Peyer's patch (tissue), 4 donors: ENCODE data around the gene GNGT1. TPM values are rescaled to one million over a fixed set of nuclear protein-coding genes. Genes with fewer than 3 reads are reported as not detected.

Experiments used
- DNase-seq, 3 donors: peaks; one replicate each; pipeline ENCODE4 v3.0.0-alpha.2; 2017 to 2019
- H3K27ac ChIP-seq, 4 donors: fragments of 200-600 bp; sonication (generic); one replicate each; pipeline ENCODE4 v1.5.1; 2016 to 2019
- H3K27me3 ChIP-seq, 2 donors: fragments of 200-600 bp; sonication (generic); one replicate each; pipeline ENCODE4 v1.5.1; 2019
- H3K36me3 ChIP-seq, 3 donors: fragments of 200-600 bp; sonication (generic); one replicate each; pipeline ENCODE4 v1.5.1; 2016 to 2019
- H3K4me1 ChIP-seq, 4 donors: fragments of 200-600 bp; sonication (generic); one replicate each; pipeline ENCODE4 v1.5.1; 2016 to 2019
- H3K4me3 ChIP-seq, 4 donors: fragments of 200-600 bp; sonication (generic); 1 replicate in 3 of 4; 2 replicates in 1 of 4; pipeline ENCODE4 v1.5.1; 2016 to 2019; ENCODE audit warnings: mild to moderate bottlenecking in 1 of 4
- H3K9me3 ChIP-seq, 4 donors: fragments of 200-600 bp; sonication (generic); one replicate each; pipeline ENCODE4 v1.5.1; 2016 to 2019; ENCODE audit warnings: mild to moderate bottlenecking in 1 of 4
- POLR2A ChIP-seq, 2 donors: fragments of 450-650 bp; IDR thresholded peaks; one replicate each; pipeline ENCODE4 v1.5.1; 2017; ENCODE audit warnings: antibody characterized with exemption in 2 of 2, mild to moderate bottlenecking in 2 of 2, moderate library complexity in 2 of 2
- total RNA-seq, 4 donors: library from RNA; depleted of rRNA; stranded (reverse); fragments of >200 nt; gene quantifications; one replicate each; pipeline ENCODE4 v1.1.0, GENCODE V29; 2016
- TF ChIP-seq, protein P1 (sequence below), 6 experiments: fragments of 450-650 bp in 4 of 6; fragments of 200-600 bp in 2 of 6; sonication (generic) in 1 of 6; IDR thresholded peaks; one replicate each; pipeline ENCODE4 v1.5.1; 2017 to 2019; ENCODE audit warnings: antibody characterized with exemption in 6 of 6, mild to moderate bottlenecking in 3 of 6, moderate library complexity in 1 of 6

The GNGT1 gene
- total RNA-seq, 4 donors from 2014 or later = not detected

DNA sequence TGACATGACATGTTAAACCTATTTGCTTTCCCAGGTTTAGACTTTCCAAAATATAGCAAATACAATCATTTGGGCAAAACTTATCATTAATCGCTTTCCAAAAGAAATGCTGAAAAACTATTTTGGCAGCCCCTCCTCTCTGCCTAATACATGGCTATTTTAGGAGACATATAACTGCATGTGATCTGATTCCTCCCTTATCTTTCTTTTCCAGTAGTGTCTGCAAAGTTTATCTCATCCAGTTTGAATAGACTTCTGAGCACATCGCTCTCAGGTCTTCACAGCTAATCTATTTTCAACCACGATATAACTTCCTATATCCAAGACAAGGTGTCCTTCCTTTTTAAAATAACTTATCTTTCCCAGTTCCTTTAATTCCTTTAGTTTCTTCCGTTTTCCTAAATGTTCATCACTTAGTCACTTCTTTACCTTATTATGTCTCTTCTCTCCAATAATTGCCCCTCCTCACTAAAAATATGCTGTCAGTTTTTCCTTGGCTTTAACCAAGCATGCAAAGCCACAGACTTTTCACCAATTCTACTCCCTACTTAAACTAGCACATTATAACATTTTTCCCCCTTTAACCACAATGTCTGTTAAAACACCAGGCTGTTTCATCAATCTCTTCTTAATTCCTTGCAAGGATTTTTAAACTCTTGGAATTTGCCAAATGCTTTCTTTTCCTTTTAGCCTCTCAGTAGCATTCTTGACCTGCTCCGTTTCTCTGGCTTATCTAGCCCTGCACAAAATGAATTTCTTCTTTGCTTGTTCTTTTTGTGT is 39.6 kb downstream of the GNGT1 start:
- no peaks in the 10 kb centered on the region for H3K36me3 ChIP-seq
- H3K4me3 ChIP-seq = no peak overlapping the region
- DNase-seq = no peak
- H3K4me1 ChIP-seq = no peaks in the 10 kb centered on the region
- H3K27ac ChIP-seq = no peak overlapping the region
- H3K9me3 ChIP-seq = no peaks in the 10 kb centered on the region
- H3K27me3 ChIP-seq = no peaks in the 10 kb centered on the region
- no peak for TF ChIP-seq POLR2A (IDR thresholded peaks at IDR 0.05)
- TF ChIP-seq, protein P1, sequence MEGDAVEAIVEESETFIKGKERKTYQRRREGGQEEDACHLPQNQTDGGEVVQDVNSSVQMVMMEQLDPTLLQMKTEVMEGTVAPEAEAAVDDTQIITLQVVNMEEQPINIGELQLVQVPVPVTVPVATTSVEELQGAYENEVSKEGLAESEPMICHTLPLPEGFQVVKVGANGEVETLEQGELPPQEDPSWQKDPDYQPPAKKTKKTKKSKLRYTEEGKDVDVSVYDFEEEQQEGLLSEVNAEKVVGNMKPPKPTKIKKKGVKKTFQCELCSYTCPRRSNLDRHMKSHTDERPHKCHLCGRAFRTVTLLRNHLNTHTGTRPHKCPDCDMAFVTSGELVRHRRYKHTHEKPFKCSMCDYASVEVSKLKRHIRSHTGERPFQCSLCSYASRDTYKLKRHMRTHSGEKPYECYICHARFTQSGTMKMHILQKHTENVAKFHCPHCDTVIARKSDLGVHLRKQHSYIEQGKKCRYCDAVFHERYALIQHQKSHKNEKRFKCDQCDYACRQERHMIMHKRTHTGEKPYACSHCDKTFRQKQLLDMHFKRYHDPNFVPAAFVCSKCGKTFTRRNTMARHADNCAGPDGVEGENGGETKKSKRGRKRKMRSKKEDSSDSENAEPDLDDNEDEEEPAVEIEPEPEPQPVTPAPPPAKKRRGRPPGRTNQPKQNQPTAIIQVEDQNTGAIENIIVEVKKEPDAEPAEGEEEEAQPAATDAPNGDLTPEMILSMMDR (IDR thresholded peaks at IDR 0.05) = no peak

GRCh38 chr7:93948106-93948505 is 41.7 kb downstream of the GNGT1 start:
- H3K4me1 ChIP-seq = no peaks in the 10 kb centered on the region
- DNase-seq = no peak
- no peak overlapping the region for H3K27ac ChIP-seq
- TF ChIP-seq, protein P1 (IDR thresholded peaks at IDR 0.05) = no peak
- no peak for TF ChIP-seq POLR2A (IDR thresholded peaks at IDR 0.05)
- no peaks in the 10 kb centered on the region for H3K9me3 ChIP-seq
- no peaks in the 10 kb centered on the region for H3K27me3 ChIP-seq
- H3K36me3 ChIP-seq = no peaks in the 10 kb centered on the region
- H3K4me3 ChIP-seq = no peak overlapping the region

GRCh38 chr7:93948873-93949272 is 42.5 kb downstream of the GNGT1 start:
- TF ChIP-seq POLR2A (IDR thresholded peaks at IDR 0.05) = no peak
- TF ChIP-seq, protein P1 (IDR thresholded peaks at IDR 0.05) = no peak
- no peaks in the 10 kb centered on the region for H3K9me3 ChIP-seq
- H3K27ac ChIP-seq = no peak overlapping the region
- H3K36me3 ChIP-seq = no peaks in the 10 kb centered on the region
- no peak overlapping the region for H3K4me3 ChIP-seq
- no peak for DNase-seq
- no peaks in the 10 kb centered on the region for H3K27me3 ChIP-seq
- H3K4me1 ChIP-seq = no peaks in the 10 kb centered on the region

- no peak for DNase-seq
- no peaks in the 10 kb centered on the region for H3K27me3 ChIP-seq
- H3K4me1 ChIP-seq = no peaks in the 10 kb centered on the region
- H3K36me3 ChIP-seq = no peaks in the 10 kb centered on the region
- H3K27ac ChIP-seq = no peak overlapping the region
- H3K9me3 ChIP-seq = no peaks in the 10 kb centered on the region
- no peak overlapping the region for H3K4me3 ChIP-seq
- no peak for TF ChIP-seq POLR2A (IDR thresholded peaks at IDR 0.05)
- TF ChIP-seq, protein P1 (IDR thresholded peaks at IDR 0.05) = no peak
These were observed 43.1 kb downstream of the GNGT1 start for GRCh38 chr7:93949423-93949822.

DNA sequence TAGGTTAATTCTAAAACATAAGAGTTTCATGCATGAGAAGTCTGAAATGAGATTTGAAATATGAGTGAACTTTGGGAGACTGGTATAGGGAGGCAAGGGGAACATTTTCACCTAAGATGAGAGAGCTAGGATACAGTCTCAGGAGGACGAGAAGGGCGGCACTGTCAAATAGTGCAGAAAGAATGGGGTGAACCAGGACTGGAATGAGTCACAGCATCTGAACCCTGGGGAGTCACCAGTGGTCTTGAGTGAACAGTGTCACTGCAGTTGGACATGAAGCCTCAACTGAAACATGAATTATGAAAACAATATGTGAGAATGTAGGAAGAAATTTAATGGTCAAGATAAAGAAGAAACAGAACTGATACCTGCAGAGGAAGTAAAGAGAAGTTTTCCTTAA is 48.9 kb downstream of the GNGT1 start:
- no peak overlapping the region for H3K27ac ChIP-seq
- H3K4me1 ChIP-seq = no peaks in the 10 kb centered on the region
- H3K9me3 ChIP-seq = no peaks in the 10 kb centered on the region
- H3K27me3 ChIP-seq = no peaks in the 10 kb centered on the region
- no peak for DNase-seq
- TF ChIP-seq POLR2A (IDR thresholded peaks at IDR 0.05) = no peak
- TF ChIP-seq, protein P1 (IDR thresholded peaks at IDR 0.05) = no peak
- H3K4me3 ChIP-seq = no peak overlapping the region
- no peaks in the 10 kb centered on the region for H3K36me3 ChIP-seq
